SK-N-MC (cell line): ENCODE measurements around the gene ZNF335.

Experiments used
- EZH2 ChIP-seq: fragments of 200-600 bp; sonication (generic); IDR thresholded peaks from one replicate; pipeline ENCODE4 v1.6.1; 2017; ENCODE audit warnings: antibody characterized with exemption
- FOXP2 ChIP-seq: optimal IDR thresholded peaks from 2 replicates; pipeline ENCODE3; 2011; ENCODE audit warnings: mild to moderate bottlenecking, moderate library complexity; ENCODE audit not compliant: insufficient read depth; ENCODE audit errors: extremely low read length, control extremely low read depth
- POLR2AphosphoS5 ChIP-seq: IDR thresholded peaks from 2 replicates; pipeline ENCODE4 v1.6.1; 2012; ENCODE audit warnings: mild to moderate bottlenecking, low read depth, low read length, borderline replicate concordance

GRCh38 chr20:45994761-45995493 is 22.9 kb upstream of the ZNF335 start:
- TF ChIP-seq POLR2AphosphoS5 (no peak), EZH2 (no peak), FOXP2 (no peak)
